HG03378 (cell line): Measurements from ENCODE around the gene AQP6.

Source experiments
- ATAC-seq: cut with Tn5 transposase; IDR thresholded peaks from one replicate; pipeline ENCODE4 v1.9.1; 2021; ENCODE audit warnings: mild to moderate bottlenecking, moderate library complexity; ENCODE audit not compliant: unreplicated experiment

AQP6 gene

GRCh38 chr12:49972641-49973360 lies at the start of gene AQP6:
AQP6 (plus strand) TSS chr12:49972947; CDS start chr12:49973174, 227 bp downstream.
- no peak for ATAC-seq

GRCh38 chr12:49923035-49923644 lies 49.6 kb upstream of the AQP6 start:
- no peak for ATAC-seq

- ATAC-seq: no peak
These were observed 48.7 kb upstream of the AQP6 start for GRCh38 chr12:49923880-49924556.

- no peak for ATAC-seq
These were observed 48.0 kb upstream of the AQP6 start for GRCh38 chr12:49924628-49925246.

GRCh38 chr12:49925433-49926204 lies 47.1 kb upstream of the AQP6 start:
- ATAC-seq: no peak

GRCh38 chr12:49928471-49928870 lies 44.3 kb upstream of the AQP6 start:
- ATAC-seq: no peak

GRCh38 chr12:49929581-49929980 lies 43.2 kb upstream of the AQP6 start:
- ATAC-seq: no peak

- no peak for ATAC-seq
These were observed 42.0 kb upstream of the AQP6 start for GRCh38 chr12:49930515-49931288.

GRCh38 chr12:49932023-49932422 lies 40.7 kb upstream of the AQP6 start:
- ATAC-seq: no peak

GRCh38 chr12:49932533-49933130 lies 40.1 kb upstream of the AQP6 start:
- no peak for ATAC-seq

GRCh38 chr12:49933796-49934195 lies 39.0 kb upstream of the AQP6 start:
- ATAC-seq: no peak

GRCh38 chr12:49934505-49934904 lies 38.2 kb upstream of the AQP6 start:
- ATAC-seq: no peak

GRCh38 chr12:49936925-49937324 lies 35.8 kb upstream of the AQP6 start:
- ATAC-seq: no peak

GRCh38 chr12:49937639-49938300 lies 35.0 kb upstream of the AQP6 start:
- ATAC-seq: no peak

- ATAC-seq: no peak
These were observed 33.4 kb upstream of the AQP6 start for GRCh38 chr12:49939307-49939706.

GRCh38 chr12:49939707-49940106 lies 33.0 kb upstream of the AQP6 start:
- ATAC-seq: no peak

- ATAC-seq: no peak
These were observed 30.9 kb upstream of the AQP6 start for GRCh38 chr12:49941556-49942511.

- ATAC-seq: no peak
These were observed 30.2 kb upstream of the AQP6 start for GRCh38 chr12:49942512-49942893.
